ENCODE data around the gene SLC25A41.

The SLC25A41 gene

GRCh38 chr19:6471076-6471475, 37.5 kb upstream of the SLC25A41 start:
- no peak for DNase-seq (ENCODE audit: low read depth in 2 of 2)
- TF ChIP-seq CTCF (IDR thresholded peaks at IDR 0.05; ENCODE audit: low read depth, low read length) = no peak
- H3K4me3 ChIP-seq (replicated peaks in 1 of 2; ENCODE audit: low read depth in 2 of 2, low read length in 2 of 2) = no peak overlapping the region

GRCh38 chr19:6470173-6470572, 36.6 kb upstream of the SLC25A41 start:
- no peak overlapping the region for H3K4me3 ChIP-seq (replicated peaks in 1 of 2; ENCODE audit: low read depth in 2 of 2, low read length in 2 of 2)
- TF ChIP-seq CTCF (IDR thresholded peaks at IDR 0.05; ENCODE audit: low read depth, low read length) = no peak
- no peak for DNase-seq (ENCODE audit: low read depth in 2 of 2)

- no peak for DNase-seq (ENCODE audit: low read depth in 2 of 2)
- no peak overlapping the region for H3K4me3 ChIP-seq (replicated peaks in 1 of 2; ENCODE audit: low read depth in 2 of 2, low read length in 2 of 2)
- no peak for TF ChIP-seq CTCF (IDR thresholded peaks at IDR 0.05; ENCODE audit: low read depth, low read length)
Observed at GRCh38 chr19:6467384-6467783, 33.8 kb upstream of the SLC25A41 start.

- no peak for TF ChIP-seq CTCF (IDR thresholded peaks at IDR 0.05; ENCODE audit: low read depth, low read length)
- DNase-seq (ENCODE audit: low read depth in 2 of 2) = no peak
- no peak overlapping the region for H3K4me3 ChIP-seq (replicated peaks in 1 of 2; ENCODE audit: low read depth in 2 of 2, low read length in 2 of 2)
Observed at GRCh38 chr19:6466526-6467248, 33.1 kb upstream of the SLC25A41 start.

- H3K4me3 ChIP-seq (replicated peaks in 1 of 2; ENCODE audit: low read depth in 2 of 2, low read length in 2 of 2) = no peak overlapping the region
- TF ChIP-seq CTCF (IDR thresholded peaks at IDR 0.05; ENCODE audit: low read depth, low read length) = no peak
- no peak for DNase-seq (ENCODE audit: low read depth in 2 of 2)
Observed at GRCh38 chr19:6465663-6466062, 32.1 kb upstream of the SLC25A41 start.

GRCh38 chr19:6465006-6465405, 31.4 kb upstream of the SLC25A41 start:
- DNase-seq (ENCODE audit: low read depth in 2 of 2) = no peak
- TF ChIP-seq CTCF (IDR thresholded peaks at IDR 0.05; ENCODE audit: low read depth, low read length) = no peak
- no peak overlapping the region for H3K4me3 ChIP-seq (replicated peaks in 1 of 2; ENCODE audit: low read depth in 2 of 2, low read length in 2 of 2)
